Keratinocyte (primary cell): ENCODE measurements around the gene DOCK1. TPM values are rescaled to one million over a fixed set of nuclear protein-coding genes. Genes with fewer than 3 reads are reported as not detected.

Source experiments
- DNase-seq: peaks from one replicate; pipeline ENCODE4 v3.0.0-alpha.2; 2011; ENCODE audit warnings: low read depth, missing footprints, low spot score
- FAIRE-seq: peaks from 2 replicates; lab custom pipeline; 2011; peaks lifted over from hg19 to GRCh38; lab: Jason Lieb, UNC
- H2AFZ ChIP-seq: 2 replicates; pipeline ENCODE4 v1.6.0; 2012; ENCODE audit warnings: low read length, control low read depth, inconsistent platforms; ENCODE audit not compliant: control insufficient read depth
- H3K27ac ChIP-seq: 2 replicates; pipeline ENCODE4 v1.5.1; 2011; ENCODE audit warnings: low read length; ENCODE audit not compliant: control insufficient read depth, insufficient read depth
- H3K27me3 ChIP-seq: 3 replicates; pipeline ENCODE4 v1.6.0; 2011; ENCODE audit warnings: low read length; ENCODE audit not compliant: control insufficient read depth, insufficient read depth; ENCODE audit errors: extremely low read depth
- H3K36me3 ChIP-seq, 2 experiments: 2 replicates in 1 of 2; 3 replicates in 1 of 2; pipeline ENCODE4 v1.5.1; 2011; ENCODE audit warnings: low read length in 2 of 2, mild to moderate bottlenecking in 1 of 2; ENCODE audit not compliant: control insufficient read depth in 2 of 2, insufficient read depth in 2 of 2; ENCODE audit errors: extremely low read depth in 1 of 2
- H3K4me1 ChIP-seq: 3 replicates; pipeline ENCODE4 v1.5.1; 2011; ENCODE audit warnings: low read length; ENCODE audit not compliant: control insufficient read depth, insufficient read depth; ENCODE audit errors: extremely low read depth
- H3K4me2 ChIP-seq: 3 replicates; pipeline ENCODE4 v1.6.0; 2011; ENCODE audit warnings: low read depth, low read length; ENCODE audit not compliant: control insufficient read depth, insufficient read depth; ENCODE audit errors: extremely low read depth
- H3K4me3 ChIP-seq, 3 experiments: fragments of 200-600 bp in 1 of 3; sonication (generic) in 1 of 3; 2 replicates in 2 of 3; 3 replicates in 1 of 3; pipeline ENCODE4 v1.5.1; 2011 to 2016; ENCODE audit warnings: low read length in 3 of 3, mild to moderate bottlenecking in 3 of 3, control low read depth in 2 of 3, inconsistent platforms in 1 of 3, low read depth in 1 of 3, mixed read lengths in 1 of 3, mixed run types in 1 of 3, moderate library complexity in 1 of 3; ENCODE audit not compliant: control insufficient read depth in 2 of 3, insufficient read depth in 2 of 3; ENCODE audit errors: extremely low read depth in 1 of 3
- H3K79me2 ChIP-seq: 2 replicates; pipeline ENCODE4 v1.6.0; 2012; ENCODE audit warnings: low read length; ENCODE audit not compliant: control insufficient read depth, insufficient read depth
- H3K9ac ChIP-seq: 3 replicates; pipeline ENCODE4 v1.6.0; 2011; ENCODE audit warnings: low read length; ENCODE audit not compliant: control insufficient read depth, insufficient read depth; ENCODE audit errors: extremely low read depth
- H3K9me1 ChIP-seq: 3 replicates; pipeline ENCODE4 v1.6.0; 2011; ENCODE audit warnings: low read length; ENCODE audit not compliant: control insufficient read depth, insufficient read depth; ENCODE audit errors: extremely low read depth
- H3K9me3 ChIP-seq: 2 replicates; pipeline ENCODE4 v1.5.1; 2012; ENCODE audit warnings: low read depth, low read length; ENCODE audit not compliant: control insufficient read depth
- H4K20me1 ChIP-seq: 3 replicates; pipeline ENCODE4 v1.6.0; 2011; ENCODE audit warnings: low read length; ENCODE audit not compliant: control insufficient read depth, insufficient read depth; ENCODE audit errors: extremely low read depth
- CTCF ChIP-seq, 3 experiments: IDR thresholded peaks in 1 of 3; conservative IDR thresholded peaks in 1 of 3; optimal IDR thresholded peaks in 1 of 3; 2 replicates in 2 of 3; 3 replicates in 1 of 3; pipeline versions ENCODE3 to v1.5.1; 2011; ENCODE audit warnings: low read length in 3 of 3, mild to moderate bottlenecking in 3 of 3, moderate library complexity in 2 of 3, control low read depth in 1 of 3, inconsistent platforms in 1 of 3; ENCODE audit not compliant: insufficient read depth in 2 of 3; ENCODE audit errors: extremely low read depth in 1 of 3
- EZH2 ChIP-seq: IDR thresholded peaks from one replicate; pipeline ENCODE4 v1.6.1; 2012; ENCODE audit warnings: inconsistent platforms, mild to moderate bottlenecking, low read length, moderate library complexity
- dilution Hi-C: fragments of 300-500 bp; cut with MboI; formaldehyde crosslinking; loops from one replicate; pipeline ENCODE4 v1.7.0; 2020; ENCODE audit warnings: low sequenced_read_pairs; ENCODE audit not compliant: extremely low pct_ligation_motif_present
- polyA plus RNA-seq, 5 experiments: library from polyadenylated mRNA; depleted of rRNA in 3 of 5; stranded (reverse) in 3 of 5; stranded (forward) in 1 of 5; unstranded in 1 of 5; fragments of >200 nt; gene quantifications; 1 replicate in 1 of 5; 2 replicates in 3 of 5; 3 replicates in 1 of 5; pipeline versions ENCODE4 v1.2.1 to v1.2.3, GENCODE V29; 2011 to 2012; ENCODE audit warnings: missing spikeins in 2 of 5, low read depth in 1 of 5, low replicate concordance in 1 of 5

The DOCK1 gene
- polyA plus RNA-seq, 1 donor (not counting 4 experiments of a cell fraction or from before 2014, with no cell fraction given) = 15.7 TPM

GRCh38 chr10:127364034-127364433 is 458.8 kb downstream of the DOCK1 start:
- DNase-seq = no peak
- TF ChIP-seq CTCF (optimal IDR thresholded peaks at IDR 0.05 in 1 of 3, IDR thresholded peaks at IDR 0.05 in 1 of 3, conservative IDR thresholded peaks at IDR 0.05 in 1 of 3; ENCODE audit: extremely low read depth in 1 of 3, insufficient read depth in 2 of 3, low read length in 3 of 3) (no peak), EZH2 (no peak)
- Histone ChIP-seq H3K4me3 (no peak overlapping the region), H3K9ac (no peak overlapping the region), H3K27ac (no peak overlapping the region), H3K9me3 (no peaks in the 10 kb centered on the region), H3K79me2 (no peaks in the 10 kb centered on the region), H2AFZ (no peak overlapping the region), H3K4me2 (no peak overlapping the region), H3K4me1 (no peaks in the 10 kb centered on the region), H4K20me1 (no peaks in the 10 kb centered on the region), H3K36me3 (peaks cover 0 to 5% of the 10 kb centered on the region in 2 experiments), H3K9me1 (no peaks in the 10 kb centered on the region), H3K27me3 (no peaks in the 10 kb centered on the region)
- no peak for FAIRE-seq
- dilution Hi-C loops = no loop called here

DNA sequence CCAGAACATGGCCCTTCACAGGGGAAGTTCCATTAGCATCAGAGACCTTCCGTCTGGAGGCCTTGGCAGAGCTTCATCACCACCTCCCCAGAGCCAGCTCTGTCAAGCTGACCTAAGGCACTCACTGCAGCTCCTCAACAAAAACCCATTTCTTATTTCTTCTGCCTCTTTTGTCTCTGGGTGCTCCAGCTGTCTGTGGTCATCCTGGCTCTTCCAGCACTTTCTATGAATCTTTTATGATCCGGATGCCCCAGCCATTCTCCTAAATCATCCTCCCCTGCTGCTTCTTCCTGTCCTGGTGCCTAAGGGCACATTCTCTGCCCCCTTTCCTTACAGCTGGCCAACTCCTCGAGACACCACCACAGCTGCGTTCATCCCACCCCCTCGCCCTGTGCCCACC is 462.9 kb downstream of the DOCK1 start:
- Histone ChIP-seq H3K9me3 (no peaks in the 10 kb centered on the region), H3K36me3 (peaks cover 0 to 8% of the 10 kb centered on the region in 2 experiments), H3K4me1 (no peaks in the 10 kb centered on the region), H2AFZ (no peak overlapping the region), H3K9me1 (no peaks in the 10 kb centered on the region), H3K27me3 (no peaks in the 10 kb centered on the region), H4K20me1 (no peaks in the 10 kb centered on the region), H3K27ac (no peak overlapping the region), H3K79me2 (no peaks in the 10 kb centered on the region), H3K4me3 (no peak overlapping the region), H3K9ac (no peak overlapping the region), H3K4me2 (no peak overlapping the region)
- dilution Hi-C loops = no loop called here
- TF ChIP-seq CTCF (optimal IDR thresholded peaks at IDR 0.05 in 1 of 3, IDR thresholded peaks at IDR 0.05 in 1 of 3, conservative IDR thresholded peaks at IDR 0.05 in 1 of 3; ENCODE audit: extremely low read depth in 1 of 3, insufficient read depth in 2 of 3, low read length in 3 of 3) = no peak
- no peak for TF ChIP-seq EZH2
- DNase-seq (no peak), FAIRE-seq (no peak)
